K562 treated with DMSO at 1 percent for 4 hours (cell line): ENCODE results near the gene ZNF121. TPM values are rescaled to one million over a fixed set of nuclear protein-coding genes. Genes with fewer than 3 reads are reported as not detected.

ENCODE experiments used
- total RNA-seq: library from RNA; unstranded; fragments of 300-600 nt; gene quantifications from 2 replicates; pipeline ENCODE4 v1.2.3, GENCODE V29; 2022; ENCODE audit not compliant: insufficient read depth

ZNF121 gene
- 6.4 TPM in 2 replicates for total RNA-seq

DNA sequence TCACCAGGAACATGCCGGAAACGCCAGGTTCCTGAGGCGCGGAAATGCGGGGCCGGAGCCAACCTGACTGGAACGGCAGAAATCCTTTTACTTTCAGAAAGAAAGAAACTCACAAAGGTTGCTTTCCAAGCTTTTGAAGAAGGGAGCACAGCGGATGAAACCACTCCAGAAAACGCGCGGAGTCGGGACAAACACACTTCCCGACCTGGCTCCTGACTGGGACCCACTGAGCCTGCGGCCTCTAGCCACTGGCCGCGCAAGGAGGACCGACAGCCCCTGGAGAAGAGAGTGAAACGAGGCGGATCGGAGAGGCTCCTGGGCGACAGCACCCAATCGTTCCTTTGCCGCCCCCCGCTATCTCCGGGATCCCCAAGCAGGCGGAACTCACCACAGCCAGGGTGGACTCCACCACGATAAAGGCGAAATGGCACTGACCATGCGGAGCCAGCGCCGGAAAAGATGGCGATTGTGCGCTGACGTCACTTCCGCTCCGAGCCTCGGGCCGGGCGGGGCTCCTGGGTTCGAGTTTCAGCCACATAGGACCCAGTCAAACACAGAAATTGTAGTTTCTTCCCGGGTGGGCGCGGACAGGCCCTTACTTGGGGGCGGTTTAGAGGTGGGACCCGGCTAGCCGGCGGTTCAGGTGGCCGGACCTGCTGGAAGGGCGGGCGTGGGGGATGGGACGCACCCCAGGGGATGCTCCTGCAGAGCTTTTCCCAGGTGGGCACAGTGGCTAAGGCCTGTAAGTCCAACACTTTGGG lies at the start of gene ZNF121:
TSS of gene ZNF121 (minus strand) at position 432 of the 761 bp plus-strand sequence. CDS start 16,407 bp downstream, outside the sequence.

DNA sequence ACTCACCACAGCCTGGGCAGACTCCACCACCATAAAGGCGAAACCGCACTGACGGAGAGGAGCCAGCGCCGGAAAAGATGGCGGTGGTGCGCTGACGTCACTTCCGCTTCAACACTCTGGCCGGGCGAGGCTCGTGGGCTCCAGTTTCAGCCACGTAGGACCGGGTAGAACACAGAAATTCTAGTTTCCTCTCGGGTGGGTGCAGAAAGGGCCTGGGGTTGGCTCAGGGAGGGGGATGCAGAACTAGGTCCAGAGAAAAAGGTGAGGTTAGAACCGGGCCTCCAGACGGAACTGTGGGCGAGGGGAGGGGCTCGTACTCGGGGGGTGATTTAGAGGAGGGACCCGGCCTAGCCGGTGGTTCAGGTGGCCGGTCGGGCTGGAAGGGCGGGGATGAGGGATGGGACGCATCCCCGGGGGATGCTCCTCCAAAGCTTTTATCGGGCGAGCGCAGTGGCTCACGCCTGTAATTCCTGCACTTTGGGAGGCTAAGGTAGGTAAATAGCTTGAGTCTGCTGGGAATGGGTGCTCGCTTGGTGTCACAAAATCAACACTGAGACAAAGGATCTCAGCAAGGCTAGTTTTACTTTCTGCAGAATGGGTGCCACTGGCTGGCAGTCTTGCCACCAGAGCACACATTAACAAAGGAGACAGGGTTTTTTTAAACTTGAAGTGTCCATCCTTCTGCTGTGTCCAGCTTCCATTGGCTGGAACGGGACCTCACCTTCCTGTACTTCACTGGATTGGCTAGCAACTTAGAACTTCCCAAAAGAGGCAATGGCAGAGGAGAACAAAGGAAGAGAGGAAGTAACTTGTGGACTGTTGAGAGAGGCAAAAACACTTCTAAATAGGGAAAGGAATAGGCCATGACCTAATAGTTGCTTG lies 37.1 kb upstream of the ZNF121 start, which contains the start of gene ZNF561:
TSS of gene ZNF561 (minus strand) at position 77 of the 882 bp plus-strand sequence. CDS start 1,776 bp downstream, outside the sequence.

DNA sequence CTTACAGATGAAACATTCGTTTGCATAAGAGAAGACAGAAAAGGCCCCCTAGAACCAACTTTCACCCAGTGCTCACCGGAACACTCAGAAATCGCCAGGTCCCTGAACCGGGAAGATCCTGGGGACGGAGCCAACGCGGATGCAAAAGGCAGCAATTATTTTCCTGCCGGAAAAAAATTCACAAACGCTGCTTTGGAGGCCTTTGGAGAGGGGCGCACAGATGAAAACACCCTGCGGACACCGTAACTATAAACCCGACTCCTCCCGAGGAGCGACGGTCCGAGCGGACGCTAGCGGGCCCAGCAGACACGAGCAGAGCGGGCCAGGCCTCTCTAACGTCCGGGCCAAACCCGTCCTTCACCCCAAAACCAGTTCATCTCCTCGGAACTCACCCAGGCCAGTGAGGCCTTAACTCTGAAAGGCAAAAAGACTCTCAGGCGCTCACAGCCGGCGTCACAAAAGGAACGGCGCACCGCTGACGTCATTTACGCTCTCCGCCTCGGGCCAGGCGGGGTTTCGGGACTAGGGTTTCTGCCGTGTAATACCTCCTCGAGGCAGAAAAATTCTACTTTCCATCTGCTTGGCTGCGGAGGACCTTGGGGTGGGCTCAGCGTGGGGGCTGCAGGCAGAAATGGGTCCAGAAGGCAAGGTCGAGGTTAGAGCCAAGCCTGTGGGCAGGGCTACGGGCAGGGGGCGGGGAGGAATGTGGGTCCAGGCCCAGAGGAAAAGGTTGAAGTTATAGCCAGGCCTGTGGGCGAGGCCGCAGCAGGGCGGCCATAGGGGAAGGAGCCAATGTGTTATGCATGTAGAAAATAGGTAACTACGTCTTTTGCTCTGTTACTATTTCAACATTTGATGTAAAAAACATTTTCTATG lies 45.9 kb downstream of the ZNF121 start, which contains the start of gene ZNF426:
TSS of gene ZNF426 (minus strand) at position 463 of the 876 bp plus-strand sequence. CDS start 2,413 bp downstream, outside the sequence.

Other genes starting within 250 kb of the ZNF121 start
- gene ZNF177, start 221.5 kb downstream of the ZNF121 start, total RNA-seq = 0.97 and 1.9 TPM in 2 replicates
- 19.7 and 28.7 TPM in 2 replicates for gene ZNF266, start 148.9 kb downstream of the ZNF121 start, total RNA-seq
- gene ZNF560, start 85.9 kb downstream of the ZNF121 start, total RNA-seq = 0.29 TPM in 1 of 2 replicates, not detected in the other
- gene ZNF426, start 45.9 kb downstream of the ZNF121 start, total RNA-seq = 4.2 and 6.9 TPM in 2 replicates
- 12.5 and 46.2 TPM in 2 replicates for gene ZNF561, start 36.7 kb upstream of the ZNF121 start, total RNA-seq
- 7.7 and 9.1 TPM in 2 replicates for gene ZNF562, start 90.6 kb upstream of the ZNF121 start, total RNA-seq
- 6.6 and 11.1 TPM in 2 replicates for gene ZNF846, start 184.2 kb upstream of the ZNF121 start, total RNA-seq
- gene FBXL12, start 234.6 kb upstream of the ZNF121 start, total RNA-seq = 43.3 and 57.4 TPM in 2 replicates
- gene UBL5, start 243.4 kb upstream of the ZNF121 start, total RNA-seq = 503 and 550 TPM in 2 replicates